ENCODE data around the gene NOSIP. TPM values are rescaled to one million over a fixed set of nuclear protein-coding genes. Genes with fewer than 3 reads are reported as not detected.

The NOSIP gene
- total RNA-seq, 1 experiment from 2014 or later, result 66.1 TPM

GRCh38 chr19:49533551-49534488 lies 46.5 kb downstream of the NOSIP start:
- Histone ChIP-seq H3K4me1 (ENCODE audit: control insufficient read depth, insufficient read depth, low read length) (no peaks in the 10 kb centered on the region), H3K36me3 (ENCODE audit: control insufficient read depth, insufficient read depth, low read length) (no peaks in the 10 kb centered on the region), H3K4me3 (ENCODE audit: low read depth in 2 of 2, low read length in 2 of 2) (peak overlapping the region; percentile 52 to 60), H3K27me3 (ENCODE audit: control insufficient read depth, insufficient read depth, low read length) (no peaks in the 10 kb centered on the region), H3K9me3 (ENCODE audit: control insufficient read depth, insufficient read depth, low read depth, low read length) (no peaks in the 10 kb centered on the region), H3K27ac (ENCODE audit: low read length) (no peak overlapping the region)
- TF ChIP-seq SIN3A (IDR thresholded peaks at IDR 0.05; ENCODE audit: borderline replicate concordance, insufficient read depth, low read depth, low read length) (no peak), POLR2AphosphoS5 (IDR thresholded peaks at IDR 0.05; ENCODE audit: low read depth, low read length) (no peak), TCF7L2 (IDR thresholded peaks at IDR 0.05; ENCODE audit: low read depth, low read length) (no peak), CTCF (IDR thresholded peaks at IDR 0.05) (no peak; the same call in 1 of the 2 replicates)
- TF ChIP-seq, protein P1, sequence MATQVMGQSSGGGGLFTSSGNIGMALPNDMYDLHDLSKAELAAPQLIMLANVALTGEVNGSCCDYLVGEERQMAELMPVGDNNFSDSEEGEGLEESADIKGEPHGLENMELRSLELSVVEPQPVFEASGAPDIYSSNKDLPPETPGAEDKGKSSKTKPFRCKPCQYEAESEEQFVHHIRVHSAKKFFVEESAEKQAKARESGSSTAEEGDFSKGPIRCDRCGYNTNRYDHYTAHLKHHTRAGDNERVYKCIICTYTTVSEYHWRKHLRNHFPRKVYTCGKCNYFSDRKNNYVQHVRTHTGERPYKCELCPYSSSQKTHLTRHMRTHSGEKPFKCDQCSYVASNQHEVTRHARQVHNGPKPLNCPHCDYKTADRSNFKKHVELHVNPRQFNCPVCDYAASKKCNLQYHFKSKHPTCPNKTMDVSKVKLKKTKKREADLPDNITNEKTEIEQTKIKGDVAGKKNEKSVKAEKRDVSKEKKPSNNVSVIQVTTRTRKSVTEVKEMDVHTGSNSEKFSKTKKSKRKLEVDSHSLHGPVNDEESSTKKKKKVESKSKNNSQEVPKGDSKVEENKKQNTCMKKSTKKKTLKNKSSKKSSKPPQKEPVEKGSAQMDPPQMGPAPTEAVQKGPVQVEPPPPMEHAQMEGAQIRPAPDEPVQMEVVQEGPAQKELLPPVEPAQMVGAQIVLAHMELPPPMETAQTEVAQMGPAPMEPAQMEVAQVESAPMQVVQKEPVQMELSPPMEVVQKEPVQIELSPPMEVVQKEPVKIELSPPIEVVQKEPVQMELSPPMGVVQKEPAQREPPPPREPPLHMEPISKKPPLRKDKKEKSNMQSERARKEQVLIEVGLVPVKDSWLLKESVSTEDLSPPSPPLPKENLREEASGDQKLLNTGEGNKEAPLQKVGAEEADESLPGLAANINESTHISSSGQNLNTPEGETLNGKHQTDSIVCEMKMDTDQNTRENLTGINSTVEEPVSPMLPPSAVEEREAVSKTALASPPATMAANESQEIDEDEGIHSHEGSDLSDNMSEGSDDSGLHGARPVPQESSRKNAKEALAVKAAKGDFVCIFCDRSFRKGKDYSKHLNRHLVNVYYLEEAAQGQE (IDR thresholded peaks at IDR 0.05; ENCODE audit: insufficient read depth in 1 of 2, low read depth in 2 of 2, low read length in 1 of 2), result no peak
- in situ Hi-C loops (cut with HindIII; ENCODE audit: low pct_unique_long_range_greater_than_20kb, low sequenced_read_pairs) (no loop called here), intact Hi-C loops (cut with micrococcal nuclease; ENCODE audit: unreplicated experiment) (no loop called here)
- peak; percentile 94 for ATAC-seq
- no TSS peak for BruUV-seq (replicated peaks)
- POLR2A ChIA-PET, result interaction anchor here (0.7 kb wide), 1 partner anchor 9 kb away, joined by 3 read pairs; no protein-coding TSS in a partner anchor
- no peak for DNase-seq (ENCODE audit: low read depth, low spot score)
- CTCF ChIA-PET, result interaction anchor here (0.6 kb wide), 1 partner anchor 36 kb away, joined by 4 read pairs; no protein-coding TSS in a partner anchor

GRCh38 chr19:49530708-49531107 lies 49.6 kb downstream of the NOSIP start:
- Histone ChIP-seq H3K4me1 (ENCODE audit: control insufficient read depth, insufficient read depth, low read length) (no peaks in the 10 kb centered on the region), H3K36me3 (ENCODE audit: control insufficient read depth, insufficient read depth, low read length) (no peaks in the 10 kb centered on the region), H3K9me3 (ENCODE audit: control insufficient read depth, insufficient read depth, low read depth, low read length) (no peaks in the 10 kb centered on the region), H3K27ac (ENCODE audit: low read length) (no peak overlapping the region), H3K4me3 (ENCODE audit: low read depth in 2 of 2, low read length in 2 of 2) (no peak overlapping the region), H3K27me3 (ENCODE audit: control insufficient read depth, insufficient read depth, low read length) (no peaks in the 10 kb centered on the region)
- DNase-seq (ENCODE audit: low read depth, low spot score) (no peak), ATAC-seq (no peak)
- no TSS peak for BruUV-seq (replicated peaks)
- in situ Hi-C loops (cut with HindIII; ENCODE audit: low pct_unique_long_range_greater_than_20kb, low sequenced_read_pairs), result no loop called here
- ChIA-PET POLR2A (no interaction called here), CTCF (interaction anchor here (0.7 kb wide), 1 partner anchor 18 kb away, joined by 6 read pairs; no protein-coding TSS in a partner anchor)
- intact Hi-C loops (cut with micrococcal nuclease; ENCODE audit: unreplicated experiment), result no loop called here
- TF ChIP-seq, protein P1 (IDR thresholded peaks at IDR 0.05; ENCODE audit: insufficient read depth in 1 of 2, low read depth in 2 of 2, low read length in 1 of 2), result no peak
- no peak for TF ChIP-seq POLR2AphosphoS5 (IDR thresholded peaks at IDR 0.05; ENCODE audit: low read depth, low read length)
- TF ChIP-seq CTCF (IDR thresholded peaks at IDR 0.05), result no peak
- TF ChIP-seq SIN3A (IDR thresholded peaks at IDR 0.05; ENCODE audit: borderline replicate concordance, insufficient read depth, low read depth, low read length), result no peak
- no peak for TF ChIP-seq TCF7L2 (IDR thresholded peaks at IDR 0.05; ENCODE audit: low read depth, low read length)
